Muscle of leg (tissue), 11 donors: ENCODE results near the gene AFG1L. TPM values are rescaled to one million over a fixed set of nuclear protein-coding genes. Genes with fewer than 3 reads are reported as not detected.

Experiments used
- DNase-seq: peaks from one replicate; pipeline ENCODE4 v3.0.0; 2013
- H3K27ac ChIP-seq: one replicate; pipeline ENCODE4 v1.5.1; 2013; ENCODE audit warnings: mild to moderate bottlenecking, low read length, control low read depth
- H3K27me3 ChIP-seq: one replicate; pipeline ENCODE4 v1.6.1; 2013; ENCODE audit warnings: low read length; ENCODE audit not compliant: control insufficient read depth, insufficient read depth
- H3K36me3 ChIP-seq: one replicate; pipeline ENCODE4 v1.6.1; 2013; ENCODE audit warnings: low read length; ENCODE audit not compliant: control insufficient read depth, insufficient read depth
- H3K4me1 ChIP-seq: one replicate; pipeline ENCODE4 v1.6.1; 2013; ENCODE audit warnings: low read length; ENCODE audit not compliant: control insufficient read depth, insufficient read depth
- H3K4me3 ChIP-seq: one replicate; pipeline ENCODE4 v1.5.1; 2013; ENCODE audit warnings: low read length, control low read depth
- H3K9me3 ChIP-seq: replicated peaks from 2 replicates; pipeline ENCODE4 v1.6.1; 2013; ENCODE audit warnings: low read depth, low read length; ENCODE audit not compliant: control insufficient read depth
- WGBS: methylation state at CpG from one replicate; pipeline ENCODE4 v1.1.5; 2013; ENCODE audit warnings: missing lambda C conversion rate; ENCODE audit not compliant: insufficient coverage; 5-methylcytosine and 5-hydroxymethylcytosine counted together
- polyA plus RNA-seq, 8 donors: library from polyadenylated mRNA; unstranded; fragments of 120-200 nt; gene quantifications; one replicate each; pipeline versions ENCODE4 v1.2.1 to v1.2.3, GENCODE V29; 2013; ENCODE audit warnings: inconsistent platforms in 1 of 8, low replicate concordance in 1 of 8; ENCODE audit not compliant: insufficient read length in 8 of 8, insufficient read depth in 1 of 8
- total RNA-seq: library from RNA; stranded (reverse); fragments of 120-200 nt; gene quantifications from one replicate; pipeline ENCODE4 v1.2.4, GENCODE V29; 2013

AFG1L gene
- total and polyA plus RNA-seq, 9 donors, result 3.9 to 7.2 (median 5.1) TPM

DNA sequence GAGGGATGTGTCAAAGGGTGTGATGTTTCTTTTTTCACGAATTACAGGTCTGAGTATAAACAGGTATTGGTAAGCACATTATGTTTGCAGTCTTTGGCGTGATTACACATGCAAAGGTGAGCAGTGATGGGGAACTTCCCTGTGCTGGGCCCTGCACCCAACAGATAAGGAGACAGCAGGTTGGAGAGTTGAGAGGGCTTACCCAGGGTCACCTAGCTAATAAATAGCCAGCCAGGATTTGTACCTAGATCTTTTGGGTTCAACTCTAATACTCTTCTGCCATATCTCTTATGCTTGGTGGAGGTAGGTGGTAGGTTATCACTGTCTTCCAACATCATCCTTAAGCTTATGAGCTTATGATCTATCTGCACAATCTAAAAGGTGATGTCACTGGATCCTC lies 46.5 kb downstream of the AFG1L start:
- H3K36me3 ChIP-seq, result no peaks in the 10 kb centered on the region
- H3K27me3 ChIP-seq, result no peaks in the 10 kb centered on the region
- DNase-seq, result no peak
- no peaks in the 10 kb centered on the region for H3K9me3 ChIP-seq
- WGBS, result 100% methylated on average over 2 of the region's 2 CpGs
- H3K4me1 ChIP-seq, result no peaks in the 10 kb centered on the region
- H3K4me3 ChIP-seq, result no peak overlapping the region
- H3K27ac ChIP-seq, result no peak overlapping the region

- 100% methylated on average over 1 of the region's 5 CpGs for WGBS
- no peak overlapping the region for H3K4me3 ChIP-seq
- H3K9me3 ChIP-seq, result no peaks in the 10 kb centered on the region
- H3K36me3 ChIP-seq, result no peaks in the 10 kb centered on the region
- no peak for DNase-seq
- H3K4me1 ChIP-seq, result no peaks in the 10 kb centered on the region
- no peak overlapping the region for H3K27ac ChIP-seq
- H3K27me3 ChIP-seq, result no peaks in the 10 kb centered on the region
These were observed 49.0 kb downstream of the AFG1L start for GRCh38 chr6:108343894-108344293.

DNA sequence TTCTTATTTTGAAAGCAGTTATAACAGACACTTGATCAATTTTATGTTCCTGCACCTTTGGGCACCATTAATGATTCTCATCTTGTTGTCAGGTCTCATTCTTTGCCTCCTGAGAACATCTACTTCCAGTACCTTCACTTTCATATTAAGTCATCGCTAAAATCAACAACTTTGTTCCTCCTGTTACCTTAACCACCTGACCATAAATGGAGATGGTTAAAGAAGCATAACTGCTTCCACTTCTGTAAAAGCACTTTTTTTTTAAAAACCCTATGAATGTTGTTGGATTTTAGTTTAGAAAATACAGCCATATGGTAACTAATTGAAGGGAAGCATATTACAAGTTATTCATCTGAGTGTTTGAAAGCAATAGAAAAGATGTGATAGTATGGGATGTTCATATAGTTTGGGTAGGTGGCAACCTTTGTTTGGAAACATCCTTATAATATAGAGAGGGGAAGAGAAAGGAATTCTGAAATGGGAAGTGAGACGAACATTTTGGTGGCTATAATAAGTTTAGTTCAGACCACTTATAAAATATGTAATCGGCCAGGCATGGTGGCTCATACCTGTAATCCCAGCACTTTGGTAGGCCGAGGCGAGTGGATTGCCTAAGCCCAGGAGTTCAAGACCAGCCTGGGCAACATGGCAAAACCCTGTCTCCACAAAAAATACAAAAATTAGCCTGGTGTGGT lies 53.9 kb downstream of the AFG1L start:
- Histone ChIP-seq H3K4me1 (no peaks in the 10 kb centered on the region), H3K36me3 (no peaks in the 10 kb centered on the region), H3K27ac (no peak overlapping the region), H3K4me3 (no peak overlapping the region), H3K9me3 (no peaks in the 10 kb centered on the region), H3K27me3 (no peaks in the 10 kb centered on the region)
- no CpG with 5 or more reads among the region's 5 CpGs for WGBS
- DNase-seq, result no peak

- no CpG with 5 or more reads among the region's 1 CpG for WGBS
- H3K4me1 ChIP-seq, result no peaks in the 10 kb centered on the region
- no peaks in the 10 kb centered on the region for H3K9me3 ChIP-seq
- H3K27ac ChIP-seq, result no peak overlapping the region
- DNase-seq, result no peak
- no peaks in the 10 kb centered on the region for H3K36me3 ChIP-seq
- H3K4me3 ChIP-seq, result no peak overlapping the region
- H3K27me3 ChIP-seq, result no peaks in the 10 kb centered on the region
These were observed 55.7 kb downstream of the AFG1L start for GRCh38 chr6:108350528-108350927.

GRCh38 chr6:108353853-108354252 lies 59.0 kb downstream of the AFG1L start:
- no peaks in the 10 kb centered on the region for H3K27me3 ChIP-seq
- no peak overlapping the region for H3K27ac ChIP-seq
- no peak for DNase-seq
- WGBS, result no CpG with 5 or more reads among the region's 1 CpG
- H3K4me3 ChIP-seq, result no peak overlapping the region
- no peaks in the 10 kb centered on the region for H3K4me1 ChIP-seq
- peaks cover 3% of the 10 kb centered on the region for H3K36me3 ChIP-seq
- no peaks in the 10 kb centered on the region for H3K9me3 ChIP-seq

DNA sequence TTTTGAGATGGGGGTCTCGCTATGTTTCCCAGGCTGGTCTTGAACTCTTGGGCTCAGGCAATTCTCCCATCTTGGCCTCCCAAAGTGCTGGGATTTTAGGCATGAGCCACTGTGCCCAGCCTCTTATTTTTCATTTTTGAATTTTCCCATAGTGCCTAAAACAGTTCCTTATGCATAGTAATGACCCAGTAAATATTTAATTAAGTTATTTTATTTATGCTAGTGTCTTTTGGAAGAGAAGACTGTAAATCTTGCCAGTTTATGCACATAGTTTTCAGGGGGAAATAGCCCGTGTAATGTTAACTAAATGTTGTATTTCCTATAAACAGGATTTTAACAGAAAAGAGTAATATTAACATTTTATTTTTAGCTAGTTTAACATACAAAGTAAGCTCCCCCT lies 60.3 kb downstream of the AFG1L start:
- H3K9me3 ChIP-seq, result no peaks in the 10 kb centered on the region
- H3K27ac ChIP-seq, result no peak overlapping the region
- peaks cover 3% of the 10 kb centered on the region for H3K36me3 ChIP-seq
- H3K4me1 ChIP-seq, result no peaks in the 10 kb centered on the region
- WGBS, result no CpG with 5 or more reads among the region's 2 CpGs
- no peak for DNase-seq
- H3K27me3 ChIP-seq, result no peaks in the 10 kb centered on the region
- H3K4me3 ChIP-seq, result no peak overlapping the region

GRCh38 chr6:108355890-108356289 lies 61.0 kb downstream of the AFG1L start:
- WGBS, result 60% methylated on average over 1 of the region's 2 CpGs

GRCh38 chr6:108359901-108360882 lies 65.3 kb downstream of the AFG1L start:
- no peak for DNase-seq
- no CpG with 5 or more reads among the region's 5 CpGs for WGBS
- Histone ChIP-seq H3K27me3 (no peaks in the 10 kb centered on the region), H3K4me3 (no peak overlapping the region), H3K4me1 (no peaks in the 10 kb centered on the region), H3K27ac (no peak overlapping the region), H3K9me3 (no peaks in the 10 kb centered on the region), H3K36me3 (peaks cover 3% of the 10 kb centered on the region)

More at GRCh38 chr6:108355890-108356289, 61.0 kb downstream of the AFG1L start:
- Histone ChIP-seq H3K27ac (no peak overlapping the region), H3K9me3 (no peaks in the 10 kb centered on the region), H3K4me3 (no peak overlapping the region), H3K27me3 (no peaks in the 10 kb centered on the region), H3K36me3 (peaks cover 3% of the 10 kb centered on the region), H3K4me1 (no peaks in the 10 kb centered on the region)
- peak; percentile 25 for DNase-seq

GRCh38 chr6:108360919-108361311 lies 66.1 kb downstream of the AFG1L start:
- WGBS, result no CpG with 5 or more reads among the region's 2 CpGs
- Histone ChIP-seq H3K4me1 (no peaks in the 10 kb centered on the region), H3K27ac (no peak overlapping the region), H3K36me3 (peaks cover 3% of the 10 kb centered on the region), H3K4me3 (no peak overlapping the region), H3K9me3 (no peaks in the 10 kb centered on the region), H3K27me3 (no peaks in the 10 kb centered on the region)
- no peak for DNase-seq

- Histone ChIP-seq H3K27me3 (no peaks in the 10 kb centered on the region), H3K4me3 (no peak overlapping the region), H3K4me1 (no peaks in the 10 kb centered on the region), H3K27ac (no peak overlapping the region), H3K9me3 (no peaks in the 10 kb centered on the region), H3K36me3 (peaks cover 3% of the 10 kb centered on the region)
- WGBS, result 81% methylated on average over 4 of the region's 5 CpGs
- no peak for DNase-seq
These were observed 66.6 kb downstream of the AFG1L start for GRCh38 chr6:108361312-108361932.
